K562 (cell line): ENCODE results near the gene SLC6A13.

Experiments
- ATF7 ChIP-seq: fragments of 450-650 bp; IDR thresholded peaks from 2 replicates; pipeline ENCODE4 v1.7.1; 2014; ENCODE audit warnings: mild to moderate bottlenecking, moderate library complexity
- BRCA1 ChIP-seq, 2 experiments: fragments of 450-650 bp in 1 of 2; sonication (generic) in 1 of 2; formaldehyde crosslinking in 1 of 2; IDR thresholded peaks; 2 replicates each; pipeline versions ENCODE4 v1.5.0 to v1.6.1; 2017 to 2020; ENCODE audit warnings: mild to moderate bottlenecking in 1 of 2, missing genetic modification reagents in 1 of 2
- CREB5 ChIP-seq: fragments of 250-450 bp; sonication (Bioruptor Pico); IDR thresholded peaks from 2 replicates; pipeline ENCODE4 v1.5.0; 2020; ENCODE audit warnings: mild to moderate bottlenecking
- CTCF ChIP-seq, 3 experiments: IDR thresholded peaks in 2 of 3; conservative IDR thresholded peaks in 1 of 3; 2 replicates each; pipeline ENCODE4 v1.5.1; 2011 to 2012; ENCODE audit warnings: low read length in 3 of 3, mild to moderate bottlenecking in 3 of 3, control low read depth in 2 of 3, improper control_type of control experiment in 1 of 3, inconsistent platforms in 1 of 3, low read depth in 1 of 3, mixed read lengths in 1 of 3, moderate library complexity in 1 of 3; ENCODE audit not compliant: insufficient read depth in 2 of 3
- MAZ ChIP-seq, 2 experiments: fragments of 450-650 bp in 1 of 2; sonication (generic) in 1 of 2; formaldehyde crosslinking; IDR thresholded peaks in 1 of 2; conservative IDR thresholded peaks in 1 of 2; 2 replicates each; pipeline versions ENCODE4 v1.4.0 to v1.5.0; 2020; ENCODE audit warnings: mild to moderate bottlenecking in 1 of 2, missing genetic modification reagents in 1 of 2
- MYC ChIP-seq, 2 experiments: fragments of 250-450 bp in 1 of 2; sonication (Bioruptor Pico) in 1 of 2; IDR thresholded peaks; 2 replicates each; pipeline versions ENCODE4 v1.5.1 to v1.6.1; 2012 to 2021; ENCODE audit warnings: low read depth in 2 of 2, borderline replicate concordance in 1 of 2, improper control_type of control experiment in 1 of 2, low read length in 1 of 2, mild to moderate bottlenecking in 1 of 2, moderate library complexity in 1 of 2
- NFE2 ChIP-seq: IDR thresholded peaks from 2 replicates; pipeline ENCODE4 v1.6.1; 2014; ENCODE audit warnings: antibody characterized with exemption, low read depth
- POLR2A ChIP-seq: fragments of 450-650 bp; conservative IDR thresholded peaks from 2 replicates; pipeline ENCODE4 v1.6.1; 2016
- RAD21 ChIP-seq, 2 experiments: fragments of 250-450 bp in 1 of 2; fragments of 450-650 bp in 1 of 2; sonication (Bioruptor Pico) in 1 of 2; formaldehyde crosslinking in 1 of 2; IDR thresholded peaks in 1 of 2; conservative IDR thresholded peaks in 1 of 2; 2 replicates each; pipeline versions ENCODE4 v1.4.0 to v1.8.0; 2020 to 2022; ENCODE audit warnings: mild to moderate bottlenecking in 2 of 2, moderate library complexity in 1 of 2
- ZBTB7A ChIP-seq: IDR thresholded peaks from 2 replicates; pipeline ENCODE4 v1.6.1; 2011; ENCODE audit warnings: low read depth, mild to moderate bottlenecking, low read length, moderate library complexity, borderline replicate concordance; ENCODE audit not compliant: control insufficient read depth
- ZNF589 ChIP-seq: fragments of 200-800 bp; sonication (Bioruptor generic); IDR thresholded peaks from 2 replicates; pipeline ENCODE4 v1.6.1; 2016; ENCODE audit warnings: low read depth, missing genetic modification characterization, missing compliant biosample characterization
- ZNF699 ChIP-seq: fragments of 250-450 bp; sonication (Bioruptor Pico); IDR thresholded peaks from 2 replicates; pipeline ENCODE4 v1.8.0; 2021; ENCODE audit warnings: mild to moderate bottlenecking, moderate library complexity; ENCODE audit not compliant: insufficient replicate concordance

GRCh38 chr12:218728-219590 lies 43.7 kb downstream of the SLC6A13 start:
- TF ChIP-seq ZNF589 (CRISPR knock-in tag) (no peak), CREB5 (no peak), MYC (IDR thresholded peaks at IDR 0.05; ENCODE audit: low read depth, low read length) (no peak), MYC (CRISPR knock-in tag; IDR thresholded peaks at IDR 0.05; ENCODE audit: borderline replicate concordance, low read depth) (no peak), POLR2A (no peak), ZBTB7A (no peak), ATF7 (no peak), RAD21 (CRISPR knock-in tag; conservative IDR thresholded peaks at IDR 0.05 in 1 of 2, IDR thresholded peaks at IDR 0.05 in 1 of 2) (no peak), MAZ (CRISPR knock-in tag; conservative IDR thresholded peaks at IDR 0.05 in 1 of 2, IDR thresholded peaks at IDR 0.05 in 1 of 2) (no peak), NFE2 (no peak), BRCA1 (IDR thresholded peaks at IDR 0.05) (no peak), BRCA1 (CRISPR knock-in tag; IDR thresholded peaks at IDR 0.05) (no peak), ZNF699 (CRISPR knock-in tag) (no peak), CTCF (IDR thresholded peaks at IDR 0.05 in 2 of 3, conservative IDR thresholded peaks at IDR 0.05 in 1 of 3; ENCODE audit: insufficient read depth in 2 of 3, low read depth in 1 of 3, low read length in 3 of 3) (0 out of 6 replicates have a peak, but pooled peaks of 1 of the 3 experiments have one; percentile 2)
